Measurements from ENCODE around the gene GNA12. TPM values are rescaled to one million over a fixed set of nuclear protein-coding genes. Genes with fewer than 3 reads are reported as not detected.

GNA12 gene
- total and polyA plus RNA-seq, 2 experiments from 2014 or later = 28.4 to 40.2 TPM

DNA sequence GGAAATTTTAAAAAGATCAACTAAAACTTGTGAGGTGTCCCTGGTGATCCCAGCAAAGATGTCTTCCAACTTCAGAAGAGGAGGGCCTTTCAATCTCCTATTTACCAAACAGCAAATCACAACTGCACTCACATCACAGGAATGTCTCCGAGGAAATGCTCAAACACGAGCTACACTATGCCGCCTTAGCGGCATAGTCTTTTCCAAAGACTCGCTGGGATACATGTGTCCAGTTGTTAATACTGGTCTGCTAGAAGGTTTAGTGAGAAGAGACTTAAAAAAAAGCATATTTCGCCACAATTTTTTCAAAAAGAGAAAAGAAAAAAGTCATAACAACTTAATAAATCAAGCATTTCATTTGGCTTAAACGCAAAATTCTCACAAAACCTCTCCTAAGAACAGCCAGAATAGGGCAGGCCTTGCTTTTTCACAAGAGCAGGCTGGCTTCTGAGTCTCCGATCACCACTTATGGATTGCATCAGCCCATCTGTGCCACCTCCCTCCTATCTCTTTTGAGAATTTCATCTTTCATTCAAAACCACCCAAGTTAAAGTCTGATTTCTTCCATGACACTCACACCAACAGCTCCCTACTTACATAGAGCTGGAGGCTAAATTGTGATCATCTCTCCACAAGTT lies 66.1 kb downstream of the GNA12 start:
- H3K79me2 ChIP-seq = peaks cover 9% of the 10 kb centered on the region
- no peaks in the 10 kb centered on the region for H4K20me1 ChIP-seq (ENCODE audit: insufficient read depth, poor library complexity, severe bottlenecking)
- WGBS (ENCODE audit: low lambda C conversion rate, missing lambda C conversion rate) = 95% methylated on average over 8 of the region's 8 CpGs
- no peak overlapping the region for H2AFZ ChIP-seq
- H3K27me3 ChIP-seq = no peaks in the 10 kb centered on the region
- no peaks in the 10 kb centered on the region for H3K9me3 ChIP-seq (ENCODE audit: low read depth)
- no peaks in the 10 kb centered on the region for H3K4me1 ChIP-seq (ENCODE audit: insufficient read depth)
- H3K4me3 ChIP-seq = no peak overlapping the region
- TF ChIP-seq, protein P1, sequence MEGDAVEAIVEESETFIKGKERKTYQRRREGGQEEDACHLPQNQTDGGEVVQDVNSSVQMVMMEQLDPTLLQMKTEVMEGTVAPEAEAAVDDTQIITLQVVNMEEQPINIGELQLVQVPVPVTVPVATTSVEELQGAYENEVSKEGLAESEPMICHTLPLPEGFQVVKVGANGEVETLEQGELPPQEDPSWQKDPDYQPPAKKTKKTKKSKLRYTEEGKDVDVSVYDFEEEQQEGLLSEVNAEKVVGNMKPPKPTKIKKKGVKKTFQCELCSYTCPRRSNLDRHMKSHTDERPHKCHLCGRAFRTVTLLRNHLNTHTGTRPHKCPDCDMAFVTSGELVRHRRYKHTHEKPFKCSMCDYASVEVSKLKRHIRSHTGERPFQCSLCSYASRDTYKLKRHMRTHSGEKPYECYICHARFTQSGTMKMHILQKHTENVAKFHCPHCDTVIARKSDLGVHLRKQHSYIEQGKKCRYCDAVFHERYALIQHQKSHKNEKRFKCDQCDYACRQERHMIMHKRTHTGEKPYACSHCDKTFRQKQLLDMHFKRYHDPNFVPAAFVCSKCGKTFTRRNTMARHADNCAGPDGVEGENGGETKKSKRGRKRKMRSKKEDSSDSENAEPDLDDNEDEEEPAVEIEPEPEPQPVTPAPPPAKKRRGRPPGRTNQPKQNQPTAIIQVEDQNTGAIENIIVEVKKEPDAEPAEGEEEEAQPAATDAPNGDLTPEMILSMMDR (IDR thresholded peaks at IDR 0.05; ENCODE audit: poor library complexity) = no peak
- TF ChIP-seq EZH2 (IDR thresholded peaks at IDR 0.05; ENCODE audit: borderline replicate concordance) (no peak), EZH2phosphoT487 (IDR thresholded peaks at IDR 0.05; ENCODE audit: low read depth, severe bottlenecking, unreplicated experiment) (no peak)
- no peaks in the 10 kb centered on the region for H3K36me3 ChIP-seq (replicated peaks; ENCODE audit: insufficient read depth, low read depth)
- no peaks in the 10 kb centered on the region for H3K9me2 ChIP-seq (replicated peaks; ENCODE audit: insufficient read depth)
- no peak overlapping the region for H3K4me2 ChIP-seq
- peak overlapping the region; percentile 26 for H3K27ac ChIP-seq
- no peak for DNase-seq (ENCODE audit: low spot score)

DNA sequence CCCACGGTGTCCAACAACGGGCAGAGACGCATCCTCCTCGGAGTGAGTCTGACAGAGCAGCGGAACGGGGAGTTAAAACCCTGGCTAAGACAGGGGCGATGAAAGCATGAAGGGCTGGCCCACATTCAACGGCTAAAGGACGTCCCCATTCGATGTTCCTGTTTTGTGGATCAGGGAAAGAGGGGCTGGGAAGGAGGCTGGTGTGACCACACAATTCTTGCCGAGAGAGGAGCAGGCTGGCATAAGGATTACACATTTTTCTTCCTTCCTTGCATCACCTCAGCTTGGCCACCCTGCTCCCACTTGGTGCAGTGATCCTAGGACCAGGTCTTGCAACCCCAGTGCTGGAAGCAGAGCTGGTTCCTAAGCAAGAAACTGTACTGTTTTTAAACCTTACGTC lies 67.7 kb downstream of the GNA12 start:
- Histone ChIP-seq H3K4me3 (no peak overlapping the region), H3K4me2 (no peak overlapping the region), H3K4me1 (ENCODE audit: insufficient read depth) (no peaks in the 10 kb centered on the region), H3K27me3 (no peaks in the 10 kb centered on the region), H3K27ac (no peak overlapping the region), H2AFZ (no peak overlapping the region), H3K36me3 (replicated peaks; ENCODE audit: insufficient read depth, low read depth) (no peaks in the 10 kb centered on the region), H4K20me1 (ENCODE audit: insufficient read depth, poor library complexity, severe bottlenecking) (no peaks in the 10 kb centered on the region), H3K9me3 (ENCODE audit: low read depth) (no peaks in the 10 kb centered on the region), H3K79me2 (peaks cover 6% of the 10 kb centered on the region), H3K9me2 (replicated peaks; ENCODE audit: insufficient read depth) (no peaks in the 10 kb centered on the region)
- TF ChIP-seq EZH2 (IDR thresholded peaks at IDR 0.05; ENCODE audit: borderline replicate concordance) (no peak), EZH2phosphoT487 (IDR thresholded peaks at IDR 0.05; ENCODE audit: low read depth, severe bottlenecking, unreplicated experiment) (no peak)
- TF ChIP-seq, protein P1 (IDR thresholded peaks at IDR 0.05; ENCODE audit: poor library complexity) = no peak
- DNase-seq (ENCODE audit: low spot score) = no peak
- WGBS (ENCODE audit: low lambda C conversion rate, missing lambda C conversion rate) = 96% methylated on average over 12 of the region's 12 CpGs

DNA sequence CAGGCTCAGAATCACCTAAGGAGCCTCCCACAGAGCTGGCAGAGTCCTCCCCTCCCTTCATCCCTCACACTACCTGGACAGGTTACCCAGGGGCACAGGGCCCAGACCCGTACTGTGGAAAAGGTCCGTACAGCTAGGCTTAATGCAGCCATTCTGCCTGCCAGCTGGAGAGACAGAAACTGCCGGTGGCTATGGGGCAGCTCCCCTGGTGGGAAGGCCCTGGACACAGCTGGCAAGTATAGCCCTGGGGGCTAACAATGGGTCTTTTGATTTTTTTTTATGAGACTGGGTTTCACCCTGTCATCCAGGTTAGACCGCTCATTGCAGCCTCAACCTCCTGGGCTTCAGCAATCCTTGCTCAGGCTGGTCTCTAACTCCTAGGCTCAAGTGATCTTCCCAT lies 68.3 kb downstream of the GNA12 start:
- no peaks in the 10 kb centered on the region for H3K27me3 ChIP-seq
- no peak overlapping the region for H3K4me2 ChIP-seq
- no peaks in the 10 kb centered on the region for H3K9me2 ChIP-seq (replicated peaks; ENCODE audit: insufficient read depth)
- peaks cover 3% of the 10 kb centered on the region for H3K79me2 ChIP-seq
- no peaks in the 10 kb centered on the region for H4K20me1 ChIP-seq (ENCODE audit: insufficient read depth, poor library complexity, severe bottlenecking)
- H3K9me3 ChIP-seq (ENCODE audit: low read depth) = no peaks in the 10 kb centered on the region
- H3K4me1 ChIP-seq (ENCODE audit: insufficient read depth) = no peaks in the 10 kb centered on the region
- no peaks in the 10 kb centered on the region for H3K36me3 ChIP-seq (replicated peaks; ENCODE audit: insufficient read depth, low read depth)
- no peak overlapping the region for H3K27ac ChIP-seq
- TF ChIP-seq EZH2 (IDR thresholded peaks at IDR 0.05; ENCODE audit: borderline replicate concordance) (no peak), EZH2phosphoT487 (IDR thresholded peaks at IDR 0.05; ENCODE audit: low read depth, severe bottlenecking, unreplicated experiment) (no peak)
- TF ChIP-seq, protein P1 (IDR thresholded peaks at IDR 0.05; ENCODE audit: poor library complexity) = no peak
- H3K4me3 ChIP-seq = no peak overlapping the region
- WGBS (ENCODE audit: low lambda C conversion rate, missing lambda C conversion rate) = 94% methylated on average over 4 of the region's 4 CpGs
- no peak overlapping the region for H2AFZ ChIP-seq
- DNase-seq (ENCODE audit: low spot score) = no peak

All from hepatocyte (in vitro differentiated cells).